NCI-H510A (cell line): ENCODE results near the gene ANO3.

ENCODE experiments used
- DNase-seq: peaks from one replicate; lab custom pipeline; 2025; lab: John Stamatoyannopoulos, UW

ANO3 gene

DNA sequence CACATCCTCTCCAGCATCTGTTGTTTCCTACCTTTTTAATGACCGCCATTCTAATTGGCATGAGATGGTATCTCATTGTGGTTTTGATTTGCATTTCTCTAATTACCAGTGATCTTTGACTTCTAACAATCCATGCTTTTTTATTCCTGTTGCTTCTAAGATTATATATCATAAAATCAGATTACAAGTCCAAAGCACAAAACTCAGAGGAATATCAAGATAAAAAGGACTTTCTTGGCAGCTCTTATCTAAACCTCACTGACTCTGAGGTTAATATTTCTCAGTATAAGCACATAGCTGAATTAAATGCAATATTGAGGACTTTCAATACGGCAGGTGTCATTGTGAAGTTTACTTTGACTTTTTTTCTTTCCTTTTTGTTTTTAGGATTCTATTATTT lies 378.6 kb downstream of the ANO3 start:
- no peak for DNase-seq

DNA sequence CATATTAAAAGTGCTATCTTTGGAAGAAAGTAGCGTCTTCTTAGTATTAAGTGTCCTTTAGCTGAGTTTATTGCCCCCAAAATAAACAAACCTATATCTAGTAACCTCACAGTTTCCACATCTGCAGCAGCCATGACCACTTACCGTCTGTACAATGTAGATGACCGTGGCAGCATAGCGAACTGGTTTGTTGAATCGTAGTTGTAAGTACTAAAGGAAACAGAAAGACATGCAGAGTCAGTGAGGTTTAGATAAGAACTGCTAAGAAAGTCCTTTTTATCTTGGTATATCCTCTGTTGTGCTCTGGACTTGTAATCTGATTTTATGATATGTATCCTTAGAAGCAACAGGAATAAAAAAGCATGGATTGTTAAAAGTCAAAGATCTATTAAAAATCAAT lies 380.6 kb downstream of the ANO3 start:
- DNase-seq, result no peak
